Glomerular visceral epithelial cell (primary cell): ENCODE results near the gene COL6A1.

ENCODE experiments used
- DNase-seq: peaks from one replicate; pipeline ENCODE4 v3.0.0-alpha.2; 2016; ENCODE audit errors: extremely low spot score

The COL6A1 gene, protein sequence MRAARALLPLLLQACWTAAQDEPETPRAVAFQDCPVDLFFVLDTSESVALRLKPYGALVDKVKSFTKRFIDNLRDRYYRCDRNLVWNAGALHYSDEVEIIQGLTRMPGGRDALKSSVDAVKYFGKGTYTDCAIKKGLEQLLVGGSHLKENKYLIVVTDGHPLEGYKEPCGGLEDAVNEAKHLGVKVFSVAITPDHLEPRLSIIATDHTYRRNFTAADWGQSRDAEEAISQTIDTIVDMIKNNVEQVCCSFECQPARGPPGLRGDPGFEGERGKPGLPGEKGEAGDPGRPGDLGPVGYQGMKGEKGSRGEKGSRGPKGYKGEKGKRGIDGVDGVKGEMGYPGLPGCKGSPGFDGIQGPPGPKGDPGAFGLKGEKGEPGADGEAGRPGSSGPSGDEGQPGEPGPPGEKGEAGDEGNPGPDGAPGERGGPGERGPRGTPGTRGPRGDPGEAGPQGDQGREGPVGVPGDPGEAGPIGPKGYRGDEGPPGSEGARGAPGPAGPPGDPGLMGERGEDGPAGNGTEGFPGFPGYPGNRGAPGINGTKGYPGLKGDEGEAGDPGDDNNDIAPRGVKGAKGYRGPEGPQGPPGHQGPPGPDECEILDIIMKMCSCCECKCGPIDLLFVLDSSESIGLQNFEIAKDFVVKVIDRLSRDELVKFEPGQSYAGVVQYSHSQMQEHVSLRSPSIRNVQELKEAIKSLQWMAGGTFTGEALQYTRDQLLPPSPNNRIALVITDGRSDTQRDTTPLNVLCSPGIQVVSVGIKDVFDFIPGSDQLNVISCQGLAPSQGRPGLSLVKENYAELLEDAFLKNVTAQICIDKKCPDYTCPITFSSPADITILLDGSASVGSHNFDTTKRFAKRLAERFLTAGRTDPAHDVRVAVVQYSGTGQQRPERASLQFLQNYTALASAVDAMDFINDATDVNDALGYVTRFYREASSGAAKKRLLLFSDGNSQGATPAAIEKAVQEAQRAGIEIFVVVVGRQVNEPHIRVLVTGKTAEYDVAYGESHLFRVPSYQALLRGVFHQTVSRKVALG

DNA sequence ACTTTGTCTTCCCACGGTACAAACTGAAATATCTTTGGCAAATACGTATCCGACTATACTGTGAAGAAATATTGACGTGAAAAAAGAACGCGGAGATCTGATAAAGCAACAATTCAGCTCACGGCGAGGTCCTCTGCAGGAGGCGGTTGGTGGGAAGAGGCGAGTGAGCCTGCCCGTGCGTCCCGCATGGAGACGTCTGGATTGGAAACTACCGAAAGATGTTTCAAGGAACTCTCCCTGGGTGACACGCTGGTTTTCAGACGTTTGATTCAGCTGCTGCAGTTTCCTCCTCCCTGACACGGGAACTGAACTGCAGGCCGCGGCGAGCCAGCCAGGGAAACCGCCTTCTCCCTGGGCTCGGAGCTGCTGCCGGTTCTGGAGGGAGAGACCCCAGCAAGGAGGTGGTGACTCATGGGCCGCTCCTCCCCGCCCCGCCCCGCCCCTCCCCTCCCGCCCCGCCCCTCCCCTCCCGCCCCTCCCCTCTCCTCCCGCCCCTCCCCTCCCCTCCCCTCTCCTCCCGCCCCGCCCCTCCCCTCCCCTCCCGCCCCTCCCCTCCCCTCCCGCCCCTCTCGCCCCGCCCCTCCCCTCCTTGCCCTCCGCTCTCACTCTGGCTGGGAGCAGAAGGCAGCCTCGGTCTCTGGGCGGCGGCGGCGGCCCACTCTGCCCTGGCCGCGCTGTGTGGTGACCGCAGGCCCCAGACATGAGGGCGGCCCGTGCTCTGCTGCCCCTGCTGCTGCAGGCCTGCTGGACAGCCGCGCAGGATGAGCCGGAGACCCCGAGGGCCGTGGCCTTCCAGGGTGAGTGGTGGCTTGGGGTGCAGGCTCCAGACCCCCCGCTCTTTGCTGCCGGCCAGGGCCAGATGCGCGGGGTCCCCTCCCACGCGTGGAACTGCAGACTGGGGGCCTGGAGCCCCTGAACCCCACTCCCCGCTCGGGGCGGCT is at the start of gene COL6A1:
Gene COL6A1, plus strand, starts transcription at position 620 of the 941 bp plus-strand sequence. Its CDS starts 81 bp downstream, at position 701.
- DNase-seq = peak; percentile 90

DNA sequence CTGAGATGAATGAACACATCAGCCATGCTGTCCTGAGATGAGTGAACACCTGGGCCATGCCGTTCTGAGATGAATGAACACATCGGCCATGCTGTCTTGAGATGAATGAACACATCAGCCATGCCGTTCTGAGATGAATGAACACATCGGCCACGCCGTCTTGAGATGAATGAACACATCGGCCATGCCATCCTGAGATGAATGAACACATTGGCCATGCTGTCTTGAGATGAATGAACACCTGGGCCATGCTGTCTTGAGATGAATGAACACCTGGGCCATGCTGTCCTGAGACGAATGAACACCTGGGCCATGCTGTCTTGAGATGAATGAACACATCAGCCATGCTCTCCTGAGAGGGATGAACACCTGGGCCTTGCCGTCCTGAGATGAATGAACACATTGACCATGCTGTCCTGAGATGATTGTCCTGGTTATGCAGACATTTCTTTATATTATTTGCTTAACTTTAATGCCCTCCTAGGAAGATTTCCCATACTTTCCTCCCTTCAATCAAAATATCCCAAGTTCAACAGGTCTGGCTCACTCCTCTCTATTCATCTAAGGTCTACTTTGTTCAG is 48.6 kb upstream of the COL6A1 start:
- DNase-seq = no peak

DNA sequence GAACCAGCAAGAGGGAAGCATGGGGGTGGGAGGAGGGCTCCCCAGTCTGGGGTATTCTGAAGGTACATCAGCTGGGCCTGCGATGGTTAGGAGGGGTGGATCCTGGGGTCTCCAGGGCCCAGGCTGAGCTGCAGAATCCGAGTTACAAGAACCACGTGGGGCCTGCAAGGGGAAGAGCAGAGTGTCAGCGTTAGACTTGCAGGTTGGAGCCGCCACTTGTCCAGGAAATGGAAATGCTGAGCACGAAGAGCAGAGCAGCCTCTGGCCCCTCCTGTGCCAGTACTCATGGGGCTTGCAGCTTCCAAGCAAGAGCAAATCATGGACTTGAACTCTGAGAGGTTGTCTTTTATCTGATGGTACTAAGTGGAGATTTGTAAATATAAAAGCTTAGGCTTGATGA is 47.5 kb upstream of the COL6A1 start:
- no peak for DNase-seq

DNA sequence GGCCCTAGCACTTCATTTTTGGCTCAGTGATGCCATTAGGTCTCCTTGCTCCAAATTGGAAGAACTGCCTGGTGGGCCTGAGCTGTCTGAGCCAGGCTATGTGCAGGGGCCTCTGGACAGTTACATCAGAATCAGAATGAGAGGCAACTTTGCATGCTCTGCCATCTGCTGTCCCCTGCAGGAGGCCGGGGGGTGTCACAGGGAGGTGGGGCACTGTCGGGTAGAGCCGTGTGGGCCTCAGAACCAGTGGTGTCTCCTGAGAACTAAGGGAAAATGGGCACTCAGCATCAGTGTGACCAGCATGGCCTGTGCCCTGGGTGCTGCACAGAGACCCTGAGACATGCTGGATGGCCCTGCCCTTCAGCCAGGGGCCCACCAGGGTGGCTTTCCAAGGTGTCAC is 47.0 kb upstream of the COL6A1 start:
- DNase-seq = no peak

DNA sequence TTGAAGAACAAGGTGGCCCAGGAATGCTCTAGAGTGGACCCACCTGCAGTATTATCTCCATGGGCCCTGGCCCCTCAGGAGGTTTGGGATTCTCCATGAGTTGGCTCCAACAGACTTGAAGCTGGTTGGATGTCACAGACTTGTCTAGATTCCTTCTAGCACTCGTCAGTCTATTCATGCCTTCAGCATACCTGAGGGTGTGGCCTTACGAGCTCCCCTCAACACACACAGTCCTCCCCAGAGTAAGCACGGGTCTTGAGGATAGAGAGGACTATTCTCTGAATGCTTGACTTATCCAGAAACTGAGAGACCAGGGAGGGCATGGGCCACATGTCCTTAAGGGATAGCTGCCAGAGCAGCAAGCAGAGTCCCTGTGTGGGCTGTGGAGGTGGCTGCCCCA is 45.9 kb upstream of the COL6A1 start:
- no peak for DNase-seq

DNA sequence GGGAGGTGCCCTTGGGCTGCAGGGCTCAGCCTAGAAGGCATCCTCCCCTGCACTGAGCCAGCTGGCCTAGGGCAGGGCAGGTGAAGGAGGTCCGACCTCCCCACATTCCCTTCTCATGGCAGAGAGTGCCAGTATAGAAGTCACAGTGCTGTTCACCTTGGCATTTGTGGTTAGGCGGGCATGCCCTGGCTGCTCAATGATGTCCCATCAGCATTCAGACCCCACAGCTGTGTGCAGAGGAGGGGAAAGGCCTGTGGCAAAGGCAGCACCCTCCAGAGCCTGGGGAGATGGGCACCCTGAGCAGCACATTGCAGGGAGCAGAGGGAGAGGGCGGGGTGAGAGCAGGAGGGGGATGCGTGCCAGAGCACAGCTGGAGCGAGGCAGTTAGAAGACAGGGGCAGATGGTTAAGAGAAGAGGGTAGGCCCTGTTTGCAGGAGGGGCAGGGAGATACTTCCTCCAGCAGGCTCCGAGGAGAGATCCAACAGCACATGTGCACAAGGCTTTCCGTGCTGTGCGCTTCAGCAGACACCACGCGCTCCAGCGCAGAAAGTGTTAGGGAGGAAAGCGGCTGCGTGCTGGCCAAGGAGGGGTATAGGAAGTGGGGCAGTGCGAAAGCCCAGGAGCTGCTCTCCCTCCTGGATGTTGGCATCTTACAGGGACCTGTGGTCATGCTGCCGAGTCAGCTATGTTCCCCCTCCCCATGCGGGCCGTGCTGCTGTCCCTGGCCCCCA is 43.7 kb upstream of the COL6A1 start:
- no peak for DNase-seq

DNA sequence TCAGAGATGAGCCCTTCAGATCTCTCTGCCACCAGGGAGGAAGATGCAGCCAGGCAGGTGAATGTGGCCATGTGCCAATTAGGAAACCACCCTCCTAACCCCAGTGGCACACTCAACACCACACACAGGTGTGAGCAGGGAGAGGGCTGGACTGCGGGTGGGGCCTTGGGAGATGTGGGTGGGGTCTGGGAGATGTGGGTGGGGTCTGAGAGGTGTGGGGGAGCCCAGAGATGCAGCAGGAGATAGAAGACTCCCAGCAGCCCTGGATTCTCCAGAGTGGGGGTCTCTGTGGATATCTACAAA is 43.2 kb upstream of the COL6A1 start:
- DNase-seq = no peak

DNA sequence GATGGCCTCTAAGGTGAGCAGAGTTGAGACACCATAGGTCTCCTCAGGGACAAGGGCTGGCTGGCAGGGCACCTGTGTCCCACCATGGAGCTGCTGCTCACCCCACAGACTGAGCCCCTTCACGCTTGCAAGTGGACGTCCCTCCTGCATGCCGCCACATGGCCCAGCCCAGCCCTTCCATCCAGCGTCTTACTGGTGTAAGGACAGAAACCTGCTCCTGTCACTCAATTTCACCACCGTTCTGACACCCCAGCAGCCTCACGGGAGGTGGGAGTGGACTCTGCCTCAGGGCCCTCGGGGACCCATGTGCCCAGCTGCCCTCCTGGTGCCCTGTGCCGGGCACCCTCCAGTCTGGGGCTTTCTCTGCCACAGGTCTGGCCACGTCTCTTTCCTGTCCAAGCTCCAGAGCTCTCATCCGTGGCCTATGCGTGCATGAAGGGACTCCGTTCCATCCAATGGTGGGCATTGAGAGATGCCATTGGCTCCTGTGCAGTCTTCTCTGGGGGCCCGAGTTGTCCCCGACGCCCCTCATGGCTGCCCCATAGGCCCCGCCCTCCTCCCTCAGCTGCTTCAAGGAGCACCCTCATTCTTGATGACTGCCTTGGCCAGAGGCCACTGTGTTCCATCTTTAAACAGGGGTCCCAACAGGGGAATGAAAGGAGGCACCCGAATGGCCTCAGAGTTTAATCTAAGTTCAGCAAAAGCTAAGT is 42.6 kb upstream of the COL6A1 start:
- no peak for DNase-seq

DNA sequence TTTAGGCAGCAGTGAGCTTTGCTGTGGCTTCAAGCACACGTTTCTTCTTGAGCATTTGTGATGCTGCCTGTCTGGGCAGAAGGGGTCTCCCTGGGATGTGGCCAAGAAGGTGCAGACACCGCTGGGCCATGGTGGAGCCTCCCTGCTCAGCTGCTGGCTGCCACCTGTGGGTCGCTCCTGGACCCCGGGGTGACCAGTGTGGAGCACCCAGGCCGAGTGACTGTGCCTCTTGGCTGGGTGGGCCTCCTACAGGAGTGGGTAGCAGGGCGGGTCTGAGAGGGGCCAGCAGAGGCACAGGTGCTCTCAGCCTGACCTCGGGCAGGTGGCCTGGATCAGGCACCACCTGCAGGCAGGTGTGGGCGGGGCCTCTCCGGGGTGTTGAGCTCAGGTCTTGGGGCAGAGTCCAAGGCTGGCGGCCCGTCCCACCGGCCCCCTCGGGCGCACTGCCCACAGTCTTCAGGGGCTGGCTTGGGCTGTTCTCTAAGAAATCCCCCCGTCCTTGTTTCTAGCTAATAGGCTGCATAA is 42.0 kb upstream of the COL6A1 start:
- no peak for DNase-seq

DNA sequence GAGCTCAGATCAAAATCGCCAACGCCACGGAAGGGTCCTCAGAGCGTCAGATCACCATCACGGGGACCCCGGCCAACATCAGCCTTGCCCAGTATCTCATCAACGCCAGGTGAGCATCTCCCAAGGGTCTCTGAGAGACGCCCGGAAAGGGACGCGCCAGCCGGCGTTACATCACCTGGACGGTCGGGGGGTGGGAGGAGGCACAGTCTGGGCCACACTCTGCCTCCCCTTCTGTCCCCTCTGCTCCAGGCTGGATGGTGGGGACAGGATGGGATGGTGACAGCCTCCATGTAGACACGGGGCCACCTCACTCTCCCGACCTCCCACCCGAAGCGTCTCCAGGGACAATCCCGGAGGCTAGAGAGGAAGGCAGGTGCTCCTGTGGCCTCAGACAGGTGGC is 41.5 kb upstream of the COL6A1 start:
- DNase-seq = no peak

DNA sequence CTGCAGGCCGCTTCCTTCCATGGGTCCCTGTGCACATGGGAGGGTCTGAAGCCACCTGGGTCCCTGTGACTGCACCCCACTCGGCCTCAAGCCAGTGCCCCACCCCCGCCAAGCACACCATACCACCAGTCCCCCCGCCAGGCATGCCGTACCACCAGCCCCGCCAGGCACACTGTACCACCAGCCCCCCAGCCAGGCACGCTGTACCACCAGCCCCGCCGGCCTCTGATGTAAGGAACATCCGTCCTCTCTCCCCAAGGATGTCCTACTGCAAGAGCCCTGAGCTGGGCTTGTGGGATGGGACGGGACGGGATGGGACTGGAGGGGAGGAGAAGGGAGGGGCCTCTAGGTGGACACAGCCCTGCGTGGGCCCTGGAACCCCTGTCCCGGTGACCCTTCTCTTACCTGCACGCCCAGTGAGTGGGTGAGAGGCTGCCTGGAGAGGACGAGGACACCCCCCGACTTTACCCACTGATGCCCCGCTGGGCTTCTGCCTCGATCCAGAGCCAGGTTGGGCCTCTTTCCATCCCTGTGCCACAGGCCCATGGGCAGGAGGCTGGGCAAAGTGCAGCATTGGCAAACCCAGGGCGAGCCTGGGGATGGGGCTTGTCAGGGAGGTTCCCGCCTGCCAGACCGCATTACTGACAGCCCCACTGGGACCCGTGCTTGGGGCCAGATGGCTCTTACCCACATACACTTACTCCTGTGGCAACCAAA is 40.8 kb upstream of the COL6A1 start:
- DNase-seq = no peak

DNA sequence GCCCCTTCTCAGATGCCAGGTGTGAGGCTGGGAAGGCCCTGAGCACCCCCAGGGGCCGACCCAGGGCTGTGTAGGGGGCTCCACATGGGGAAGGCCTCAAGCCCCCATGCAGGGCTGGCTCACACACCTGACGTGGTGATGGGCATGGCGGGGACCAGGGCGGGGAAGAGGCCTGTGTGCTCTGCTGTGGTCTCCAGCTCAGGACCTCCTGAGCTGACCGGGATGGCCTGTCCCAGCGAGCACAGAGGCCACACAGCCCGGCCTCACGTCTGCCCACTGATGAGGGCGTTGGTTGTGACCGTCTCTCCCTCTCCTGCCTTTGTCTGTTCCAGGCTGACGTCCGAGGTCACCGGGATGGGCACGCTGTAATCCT is 40.2 kb upstream of the COL6A1 start:
- DNase-seq = no peak

DNA sequence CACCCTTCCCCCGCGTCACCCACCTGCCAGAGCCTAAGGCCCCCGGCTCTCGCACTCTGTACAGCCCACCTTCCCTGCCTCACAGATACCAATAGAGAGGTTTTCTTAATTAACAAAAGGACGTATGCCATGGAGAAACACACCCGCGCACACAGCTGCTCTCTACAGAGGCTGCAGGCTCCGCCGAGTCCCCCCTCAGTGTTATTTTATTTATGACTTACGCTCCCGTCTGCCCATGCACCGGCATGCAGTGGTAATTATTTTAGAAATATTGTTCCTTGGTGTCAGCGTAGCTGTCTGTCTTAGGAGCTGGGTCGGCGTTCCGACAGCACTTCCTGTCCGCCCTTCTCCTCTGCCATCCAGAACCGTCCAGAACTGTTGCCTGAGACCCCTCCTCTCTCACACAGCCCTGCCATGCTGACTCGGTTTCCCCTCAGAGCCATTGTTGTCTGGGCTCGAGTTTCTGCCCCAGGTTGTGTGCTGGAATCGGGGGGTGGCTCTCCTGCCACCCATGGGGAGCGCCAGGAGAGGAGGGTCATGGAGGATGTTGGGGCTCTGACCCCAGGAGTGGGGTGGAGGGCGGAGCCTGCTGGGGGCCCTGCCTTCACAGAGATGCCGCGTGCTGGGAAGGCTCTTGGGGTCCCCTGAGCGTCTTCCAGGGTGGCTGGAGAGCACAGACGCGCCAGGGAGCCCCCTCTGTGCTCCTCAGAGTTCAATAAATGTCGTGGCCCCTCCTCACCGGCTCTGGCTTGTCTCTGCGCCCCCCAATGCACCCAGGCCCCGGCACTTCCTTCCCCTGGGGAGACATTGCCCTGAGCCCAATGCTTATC is 39.6 kb upstream of the COL6A1 start:
- DNase-seq = no peak

DNA sequence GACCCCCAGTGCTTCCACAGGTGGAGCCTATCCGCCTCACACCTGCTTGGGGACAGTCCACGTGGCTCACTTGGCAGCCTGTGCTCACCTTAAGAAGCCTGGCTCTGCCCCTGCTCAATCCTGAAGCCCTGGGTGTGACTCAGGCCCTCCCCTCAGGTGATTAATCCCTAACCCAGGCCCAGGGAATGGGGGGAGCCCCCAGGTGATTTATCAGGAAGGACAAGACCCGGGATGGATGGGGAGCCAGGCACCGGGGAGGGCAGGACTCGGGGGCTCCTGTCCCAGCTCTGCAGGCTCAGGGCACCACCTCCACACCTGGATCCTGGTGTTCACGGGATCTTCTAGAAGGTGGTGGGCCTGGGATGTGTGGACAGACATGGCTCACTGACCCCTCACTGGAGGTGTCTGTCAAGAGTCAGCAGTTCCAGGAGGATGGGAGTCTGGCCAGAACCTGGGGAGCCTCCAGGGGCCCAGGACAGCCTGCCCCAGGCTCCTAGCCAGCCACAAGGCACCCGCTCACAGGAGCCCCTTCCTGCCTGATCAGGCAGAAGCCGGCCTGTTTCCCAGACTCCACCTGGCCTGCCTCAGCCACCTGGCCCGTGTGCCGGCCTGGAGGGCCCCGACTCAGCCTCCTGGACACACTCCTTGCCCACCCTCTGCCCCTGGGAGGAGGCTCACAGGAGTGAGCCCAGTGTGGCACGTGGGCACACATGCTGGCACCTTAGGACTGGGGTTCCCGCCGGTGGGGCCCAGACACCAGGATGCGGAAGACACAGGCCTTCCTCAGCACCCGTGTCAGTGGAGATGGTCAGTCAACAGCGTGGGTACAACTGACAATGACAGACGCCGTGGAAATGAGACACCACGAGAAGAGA is 38.6 kb upstream of the COL6A1 start:
- DNase-seq = no peak

DNA sequence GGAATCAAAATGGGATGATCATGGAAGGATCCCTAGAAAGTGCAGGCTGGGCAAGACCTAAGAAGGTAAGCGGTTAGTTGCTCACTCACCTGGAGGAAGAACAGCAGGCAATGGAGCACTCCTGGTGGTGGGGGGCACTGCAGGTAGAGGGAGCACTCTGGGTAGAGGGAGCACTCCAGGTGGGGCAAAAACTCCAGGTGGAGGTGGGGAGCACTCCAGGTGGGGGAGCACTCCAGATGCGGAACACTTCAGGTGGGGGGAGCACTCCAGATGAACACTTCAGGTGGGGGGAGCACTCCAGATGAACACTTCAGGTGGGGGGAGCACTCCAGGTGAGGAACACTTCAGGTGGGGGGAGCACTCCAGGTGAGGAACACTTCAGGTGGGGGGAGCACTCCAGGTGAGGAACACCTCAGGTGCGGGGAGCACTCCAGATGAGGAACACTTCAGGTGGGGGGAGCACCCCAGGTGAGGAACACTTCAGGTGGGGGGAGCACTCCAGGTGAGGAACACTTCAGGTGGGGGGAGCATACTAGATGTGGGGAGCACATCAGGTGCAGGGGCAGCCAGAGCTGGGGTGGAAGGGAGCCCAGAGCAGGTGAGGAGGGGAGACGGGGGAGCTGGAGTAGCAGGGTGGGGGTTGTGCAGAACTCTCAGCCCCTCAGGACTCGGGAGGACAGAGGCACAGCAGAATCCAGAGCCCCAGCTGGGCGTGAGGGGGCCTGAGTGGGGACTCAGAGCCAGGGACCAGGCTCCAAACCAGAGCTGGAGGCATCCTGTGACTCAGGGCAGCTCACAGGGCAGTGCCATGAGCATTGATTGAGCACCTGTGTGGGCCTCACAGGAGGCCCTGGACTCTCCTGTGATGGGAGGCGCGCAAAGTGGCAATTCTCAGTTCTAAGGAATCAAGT is 37.7 kb upstream of the COL6A1 start:
- DNase-seq = no peak

DNA sequence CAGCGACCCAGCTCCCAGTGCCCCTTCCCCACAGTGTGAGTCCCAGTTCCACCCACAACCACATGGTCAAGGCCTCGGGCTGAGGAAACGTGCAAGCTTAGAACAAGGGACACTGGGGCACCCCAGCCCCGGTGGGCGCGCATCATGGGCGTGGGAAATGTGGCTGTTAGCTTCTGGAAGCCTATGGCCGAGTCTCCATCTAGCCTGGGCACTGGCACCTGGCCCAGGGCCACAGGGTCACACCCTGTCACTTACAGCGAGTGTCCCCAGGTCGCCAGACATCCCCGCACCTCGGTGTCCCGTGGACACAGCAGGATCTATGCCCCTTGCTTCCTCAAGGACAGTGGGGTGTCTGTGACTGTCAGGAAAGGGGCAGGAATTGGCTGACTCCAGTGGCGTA is 37.0 kb upstream of the COL6A1 start:
- DNase-seq = no peak
